ENCODE results near the gene ZNF593.
A peak's percentile ranks its signal among the peaks of the same experiment; 100 is the strongest.

The ZNF593 gene

DNA sequence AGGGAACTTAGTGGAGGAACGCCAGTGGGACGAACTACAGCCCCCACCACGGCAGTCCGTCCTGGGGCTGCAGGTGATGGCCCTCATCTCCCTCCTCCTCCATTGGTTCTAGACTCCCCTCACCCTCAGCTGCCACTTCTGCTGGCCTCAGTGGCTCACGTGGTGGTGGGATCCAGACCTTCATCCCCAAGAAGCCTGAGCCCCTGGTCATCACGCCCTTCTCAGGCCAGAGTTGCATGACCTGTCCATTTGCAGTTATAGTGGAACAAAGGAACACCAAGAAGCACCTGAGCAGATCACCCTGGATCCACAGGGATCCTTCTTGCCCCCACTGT lies 23.8 kb upstream of the ZNF593 start:
- no peak overlapping the region for H3K4me3 ChIP-seq (ENCODE audit: low read depth, low read length)

DNA sequence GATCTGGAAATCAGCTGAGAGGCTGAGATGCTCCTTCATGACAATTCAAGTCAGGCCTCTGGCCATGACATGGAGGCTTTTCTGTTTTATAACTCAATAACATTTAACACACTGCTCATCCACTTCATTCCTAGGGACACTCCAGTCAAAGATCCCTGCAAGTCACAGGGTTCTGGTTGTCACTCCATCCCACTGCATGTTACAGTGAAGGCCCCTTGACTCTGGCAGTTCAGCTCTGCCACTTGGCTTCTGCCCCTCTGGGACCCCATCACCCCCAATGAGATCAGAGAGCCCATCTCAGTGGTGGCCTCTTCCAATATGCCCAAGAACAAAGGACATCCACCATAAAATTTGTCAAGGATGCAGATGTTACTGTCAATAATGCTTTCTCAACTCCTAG lies 20.8 kb upstream of the ZNF593 start:
- H3K4me3 ChIP-seq (ENCODE audit: low read depth, low read length) = no peak overlapping the region

DNA sequence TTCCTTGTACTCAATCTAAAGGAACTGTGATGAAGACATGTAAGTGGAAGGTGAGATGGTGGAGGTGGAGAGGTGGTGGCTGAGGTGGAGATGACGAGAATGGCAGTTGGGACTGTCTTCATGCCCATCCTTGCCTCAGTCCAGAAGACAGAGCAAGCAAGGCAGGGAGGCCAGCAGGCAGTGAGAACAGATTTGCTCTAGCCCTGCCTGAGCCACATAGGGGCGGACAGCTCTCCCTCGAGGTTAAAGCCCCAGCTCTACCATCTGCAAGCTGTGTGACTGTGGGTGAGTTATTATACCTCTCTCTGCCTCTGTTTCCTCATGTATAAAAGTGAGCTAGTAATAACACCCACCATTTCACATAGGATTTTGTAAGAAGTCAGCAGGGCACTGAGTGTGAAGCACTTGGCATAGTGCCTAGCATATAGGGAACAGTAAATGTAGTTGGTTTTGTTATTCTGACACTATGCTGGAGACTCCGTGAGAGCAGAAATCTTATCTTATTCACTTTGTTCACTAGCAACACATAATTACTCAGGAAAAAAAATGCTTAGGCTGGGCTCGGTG lies 15.7 kb upstream of the ZNF593 start:
- H3K4me3 ChIP-seq (ENCODE audit: low read depth, low read length) = no peak overlapping the region

DNA sequence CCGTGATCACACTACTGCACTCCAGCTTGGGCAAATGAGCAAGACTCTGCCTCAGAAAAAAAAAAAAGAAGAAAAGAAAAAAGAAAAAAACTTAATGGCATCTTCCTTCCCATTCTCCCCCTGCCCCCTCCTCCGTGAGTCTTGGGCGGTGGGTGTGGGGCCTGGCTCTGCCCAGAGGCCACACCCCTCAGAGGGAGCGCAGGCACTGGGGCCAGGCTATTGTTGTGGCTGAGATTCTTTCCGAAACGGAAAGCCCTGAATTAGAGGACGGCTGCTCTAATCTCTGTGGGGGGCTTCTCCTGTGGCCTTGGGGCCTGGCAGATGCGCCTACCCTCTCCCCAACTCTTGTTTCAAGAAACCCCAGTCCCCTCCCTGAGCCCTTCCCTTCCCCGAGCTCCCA lies 15.0 kb upstream of the ZNF593 start:
- no peak overlapping the region for H3K4me3 ChIP-seq (ENCODE audit: low read depth, low read length)

DNA sequence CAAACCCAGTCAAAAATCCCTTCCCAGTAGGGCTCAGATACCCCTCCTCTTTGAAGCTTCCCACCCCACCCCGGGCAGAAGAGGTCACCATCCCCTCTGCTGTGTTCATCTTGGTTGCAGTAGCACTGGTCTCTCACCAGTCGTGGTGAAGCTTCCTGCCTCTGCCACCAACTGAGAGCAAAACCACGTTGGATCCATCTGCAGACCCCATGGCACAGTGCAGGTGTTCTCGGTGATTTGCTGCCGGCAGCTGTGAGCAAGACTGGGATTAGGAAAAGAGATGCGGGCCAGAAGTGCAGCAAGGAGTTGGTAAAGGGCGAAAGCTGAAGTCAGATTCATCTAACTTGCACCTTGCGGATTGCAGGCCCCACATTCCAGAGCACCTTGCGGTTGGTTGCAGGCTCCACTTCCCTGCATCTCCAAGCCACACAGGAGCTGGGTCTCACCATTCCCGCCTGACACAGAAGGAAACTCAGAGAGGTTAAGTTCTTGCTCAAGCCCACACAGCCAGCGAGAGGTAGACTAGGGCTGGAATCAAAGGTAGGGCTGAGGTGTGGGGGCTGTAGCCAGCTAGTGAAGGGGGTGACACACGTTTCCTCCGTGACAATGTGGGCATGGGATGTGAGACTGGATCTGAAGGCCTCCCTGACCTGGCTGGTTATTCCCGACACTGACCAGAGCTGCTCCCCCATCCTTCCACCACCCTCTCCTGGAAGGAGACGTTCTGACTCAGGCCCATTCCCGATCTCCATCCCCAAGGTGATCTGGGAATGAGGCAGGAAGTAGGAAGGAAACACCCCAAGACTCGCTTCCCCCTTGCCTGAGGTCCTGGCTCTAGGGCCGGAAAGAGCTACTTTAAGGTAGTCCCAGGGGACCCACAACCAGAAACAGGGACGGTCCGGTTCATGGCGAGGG lies 14.1 kb upstream of the ZNF593 start:
- no peak overlapping the region for H3K4me3 ChIP-seq (ENCODE audit: low read depth, low read length)

DNA sequence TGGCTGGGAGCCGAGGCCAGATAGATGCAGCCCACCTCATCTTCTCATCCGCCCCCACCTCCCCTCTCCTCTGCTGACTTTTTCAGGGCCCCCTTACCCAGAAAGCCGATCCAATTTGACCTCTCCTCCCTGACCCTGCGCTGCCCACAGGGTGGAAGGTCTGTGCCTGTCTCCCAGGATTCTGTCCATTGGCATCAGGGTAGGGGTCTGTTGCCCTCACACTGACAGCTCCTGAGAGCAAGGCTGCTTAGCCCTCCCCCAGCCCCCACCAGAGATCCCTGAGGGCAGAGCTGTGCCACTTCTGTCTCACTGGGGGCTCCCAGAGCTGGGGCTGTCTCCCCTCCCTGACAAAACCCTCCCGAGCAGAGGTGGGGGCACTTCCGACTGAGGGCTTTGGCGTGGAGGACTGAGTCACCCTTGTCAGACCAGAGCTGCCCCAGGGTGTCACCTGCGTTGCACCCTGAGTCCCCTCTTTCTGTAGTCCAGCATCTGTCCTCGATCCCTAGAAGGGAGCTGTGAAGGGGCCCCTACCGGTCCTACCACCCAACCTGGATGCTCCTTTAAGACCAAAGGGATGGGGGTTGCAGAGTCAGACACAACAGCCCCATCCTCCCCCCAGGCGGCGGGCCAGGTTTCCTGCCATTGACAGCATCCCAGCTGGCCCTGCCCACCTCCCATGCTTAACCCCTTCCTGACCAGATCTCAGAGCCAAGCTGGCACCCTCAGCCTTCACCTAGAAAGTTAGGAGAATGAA lies 13.2 kb upstream of the ZNF593 start:
- no peak overlapping the region for H3K4me3 ChIP-seq (ENCODE audit: low read depth, low read length)

DNA sequence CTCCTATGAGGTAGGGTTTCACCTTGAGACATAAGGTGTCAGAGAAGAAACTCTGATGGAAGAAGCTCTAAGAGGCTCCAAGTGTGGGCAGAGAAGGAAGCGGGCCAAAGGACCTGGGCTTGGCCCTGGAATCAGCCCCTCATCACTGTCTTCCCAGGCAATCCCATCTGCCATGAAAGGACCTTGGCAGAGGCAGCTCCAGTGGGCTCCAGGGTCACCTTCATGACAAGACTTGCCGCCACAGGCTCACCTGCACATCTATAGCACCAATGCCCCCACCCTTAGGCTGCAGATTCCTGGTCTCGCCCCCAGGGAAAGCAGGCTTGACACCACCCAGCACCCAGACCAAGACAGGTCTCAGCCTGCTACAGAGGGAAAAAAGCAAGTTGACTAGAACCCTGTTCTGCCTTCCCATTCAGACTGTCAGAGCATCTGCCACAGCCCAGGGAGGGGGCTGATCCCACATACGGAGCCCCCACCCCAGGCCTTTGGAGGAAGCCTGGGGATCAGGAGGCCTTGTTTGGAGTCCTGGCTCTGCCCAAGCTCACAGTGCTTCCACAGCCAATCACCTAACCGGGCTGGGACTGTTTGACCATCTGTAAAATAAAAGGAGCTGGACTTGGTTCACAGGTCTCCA lies 11.3 kb upstream of the ZNF593 start:
- no peak overlapping the region for H3K4me3 ChIP-seq (ENCODE audit: low read depth, low read length)

DNA sequence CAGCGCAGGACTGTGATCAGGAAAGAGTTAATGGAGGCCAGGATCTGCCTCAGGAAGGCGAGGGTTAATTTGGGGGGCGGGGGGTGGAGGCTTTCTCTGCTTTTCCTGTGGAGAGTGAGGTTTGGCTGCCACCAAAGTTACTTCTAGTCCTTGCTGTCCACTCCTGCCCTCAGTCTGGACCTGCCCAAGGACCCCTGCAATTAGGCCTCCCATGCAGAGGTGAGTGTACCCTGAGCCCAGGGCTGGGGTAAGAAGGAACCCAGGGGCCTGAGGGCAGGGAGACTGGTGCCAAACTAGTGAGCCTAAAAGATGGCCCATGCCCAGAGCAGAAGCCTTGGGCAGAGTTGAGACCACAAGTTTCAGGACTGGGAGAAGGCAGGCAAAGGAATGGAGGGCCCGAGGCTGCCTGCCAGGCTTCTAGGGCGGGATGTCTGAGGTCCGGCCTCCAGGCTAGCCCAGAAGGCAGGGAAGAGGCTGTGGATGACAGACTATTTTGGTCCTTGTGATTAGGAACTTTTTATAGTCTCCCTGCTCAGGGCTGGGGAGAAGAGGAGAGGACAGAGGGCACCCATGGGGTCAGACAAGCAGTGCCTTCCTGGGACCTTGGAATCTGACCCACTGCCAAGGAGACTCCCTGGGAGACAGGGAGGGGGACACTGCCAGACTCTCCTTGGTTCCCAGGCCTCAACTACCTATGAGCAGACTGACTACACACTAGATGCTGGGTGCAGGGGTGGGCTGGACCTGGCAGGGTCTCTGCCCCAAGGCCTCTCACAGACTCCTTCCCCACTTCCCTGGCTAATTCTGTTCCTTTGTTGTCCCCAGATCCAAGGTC lies 10.6 kb upstream of the ZNF593 start, which contains the start of gene FAM110D:
Gene FAM110D, plus strand, starts transcription at position 172 of the 835 bp plus-strand sequence. CDS start 2,213 bp downstream, outside the sequence.
- H3K4me3 ChIP-seq (ENCODE audit: low read depth, low read length) = no peak within 1 kb of the TSS

DNA sequence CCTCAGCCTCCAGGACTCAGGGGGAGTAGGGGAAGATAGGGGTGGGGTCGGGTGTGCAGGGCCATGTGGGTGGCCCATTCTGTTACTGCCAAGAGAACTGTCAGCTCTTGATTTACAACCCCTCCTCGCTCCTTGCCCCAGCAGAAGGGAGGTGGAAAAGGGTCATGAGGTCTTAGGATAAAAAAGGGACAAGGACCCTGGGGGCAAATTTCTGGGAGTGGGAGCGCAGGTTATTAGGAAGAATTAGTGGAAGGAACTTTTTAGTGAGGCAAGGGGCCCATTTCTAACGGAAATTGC lies 10.0 kb upstream of the ZNF593 start:
- H3K4me3 ChIP-seq (ENCODE audit: low read depth, low read length) = no peak overlapping the region

DNA sequence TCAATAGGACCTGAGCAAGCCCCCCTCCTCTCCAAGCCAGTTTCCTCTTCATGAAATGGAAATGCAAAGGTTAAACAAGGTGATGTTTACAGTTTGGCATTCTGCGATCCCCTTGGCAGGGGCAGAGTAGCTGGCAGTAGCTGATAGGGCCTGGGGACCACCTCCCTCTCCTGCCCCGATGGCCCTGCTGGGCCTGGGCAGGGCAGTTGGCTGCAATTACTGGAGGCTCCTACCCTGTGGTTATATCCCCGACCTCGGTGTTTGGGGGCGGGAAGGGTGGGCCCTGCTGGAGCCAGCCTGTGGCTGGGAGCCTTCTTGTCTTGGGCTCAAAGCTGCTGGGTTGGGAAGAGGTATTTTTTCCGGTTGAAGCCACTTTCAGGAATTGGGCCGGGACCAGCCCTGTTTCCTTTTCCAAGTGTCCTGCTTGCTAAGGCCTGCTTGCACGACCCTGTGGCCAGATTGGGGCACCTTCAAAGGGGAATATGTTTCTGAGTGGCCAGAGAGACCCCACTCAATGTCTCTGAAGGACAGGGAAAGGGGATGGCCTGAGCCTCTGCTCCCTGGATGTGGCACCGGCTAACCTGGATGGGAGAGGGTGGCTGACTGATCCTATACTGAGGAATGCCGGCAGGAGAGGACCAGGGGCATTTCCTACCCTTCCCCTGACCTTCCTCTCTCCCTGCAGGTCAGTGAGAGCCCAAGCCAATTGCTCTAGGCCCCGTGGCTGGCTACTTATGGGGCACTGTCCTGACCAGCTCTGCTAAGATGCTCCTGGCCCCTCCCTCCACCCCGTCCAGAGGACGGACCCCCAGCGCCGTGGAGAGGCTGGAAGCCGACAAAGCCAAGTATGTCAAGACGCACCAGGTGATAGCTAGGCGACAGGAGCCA lies 8.9 kb upstream of the ZNF593 start:
- no peak overlapping the region for H3K4me3 ChIP-seq (ENCODE audit: low read depth, low read length)

DNA sequence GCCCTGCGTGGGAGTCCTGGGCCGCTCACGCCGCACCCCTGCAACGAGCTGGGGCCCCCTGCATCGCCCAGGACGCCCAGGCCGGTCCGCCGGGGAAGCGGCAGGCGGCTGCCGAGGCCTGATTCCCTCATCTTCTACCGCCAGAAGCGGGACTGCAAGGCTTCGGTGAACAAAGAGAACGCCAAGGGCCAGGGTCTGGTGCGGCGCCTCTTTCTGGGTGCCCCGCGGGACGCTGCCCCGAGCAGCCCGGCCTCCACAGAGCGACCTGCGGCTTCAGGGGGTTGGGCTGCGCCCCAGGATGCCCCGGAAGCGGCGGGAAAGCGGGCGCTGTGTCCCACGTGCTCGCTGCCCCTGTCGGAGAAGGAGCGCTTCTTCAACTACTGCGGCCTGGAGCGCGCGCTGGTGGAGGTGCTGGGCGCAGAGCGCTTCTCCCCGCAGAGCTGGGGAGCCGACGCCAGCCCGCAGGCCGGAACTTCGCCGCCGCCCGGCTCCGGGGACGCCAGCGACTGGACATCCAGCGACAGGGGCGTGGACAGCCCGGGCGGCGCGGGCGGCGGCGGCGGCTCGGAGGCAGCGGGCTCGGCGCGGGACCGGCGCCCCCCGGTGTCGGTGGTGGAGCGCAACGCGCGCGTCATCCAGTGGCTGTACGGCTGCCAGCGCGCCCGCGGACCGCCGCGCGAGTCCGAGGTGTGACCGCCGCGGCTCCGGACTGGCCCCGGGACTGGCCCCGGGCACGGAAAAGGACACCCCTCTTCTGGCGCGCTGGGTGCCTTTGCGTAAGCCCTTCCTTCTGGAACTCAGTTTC lies 8.1 kb upstream of the ZNF593 start:
- H3K4me3 ChIP-seq (ENCODE audit: low read depth, low read length) = peak overlapping the region; percentile 27

DNA sequence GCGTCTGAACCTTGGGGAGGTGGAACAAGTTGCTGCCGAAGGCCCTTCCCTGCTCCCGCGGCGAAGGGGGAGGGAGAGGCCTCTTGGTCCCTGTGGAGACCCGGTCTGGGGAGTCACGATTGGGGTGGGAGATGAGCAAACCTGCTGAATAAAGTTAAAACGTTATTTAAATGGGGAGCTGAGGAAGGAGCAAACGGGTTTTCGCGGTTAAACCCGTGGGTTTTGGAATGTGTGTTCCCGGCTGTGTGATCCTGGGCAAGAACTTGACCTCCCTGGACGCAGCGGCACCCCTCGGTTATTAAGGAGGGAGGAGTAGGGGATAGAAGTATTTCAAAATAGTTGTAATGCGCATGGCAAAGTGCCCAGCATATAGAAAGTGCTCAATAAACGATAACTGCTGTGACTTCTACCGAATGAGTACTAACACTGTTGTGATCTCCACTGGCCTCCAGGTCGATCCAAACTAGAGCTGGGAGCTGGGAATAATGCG lies 7.4 kb upstream of the ZNF593 start:
- peak overlapping the region; percentile 27 for H3K4me3 ChIP-seq (ENCODE audit: low read depth, low read length)

DNA sequence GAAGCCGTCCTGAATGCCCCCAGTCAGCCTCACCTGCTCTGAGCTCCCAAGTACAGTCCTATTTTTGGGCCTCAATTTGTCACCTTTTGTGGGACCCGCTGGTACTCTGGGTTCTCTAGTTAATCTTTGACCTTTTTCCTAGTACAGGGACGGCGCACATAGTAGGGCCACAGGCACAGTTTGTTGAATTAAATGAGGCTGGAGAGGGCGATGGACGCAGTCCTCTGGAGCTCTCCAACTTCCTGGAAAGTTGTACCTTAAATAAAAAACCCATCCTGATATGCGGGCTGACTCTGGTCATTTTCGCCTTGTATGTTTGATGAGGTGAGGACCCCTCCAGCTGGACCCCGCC lies 6.0 kb upstream of the ZNF593 start:
- H3K4me3 ChIP-seq (ENCODE audit: low read depth, low read length) = no peak overlapping the region

DNA sequence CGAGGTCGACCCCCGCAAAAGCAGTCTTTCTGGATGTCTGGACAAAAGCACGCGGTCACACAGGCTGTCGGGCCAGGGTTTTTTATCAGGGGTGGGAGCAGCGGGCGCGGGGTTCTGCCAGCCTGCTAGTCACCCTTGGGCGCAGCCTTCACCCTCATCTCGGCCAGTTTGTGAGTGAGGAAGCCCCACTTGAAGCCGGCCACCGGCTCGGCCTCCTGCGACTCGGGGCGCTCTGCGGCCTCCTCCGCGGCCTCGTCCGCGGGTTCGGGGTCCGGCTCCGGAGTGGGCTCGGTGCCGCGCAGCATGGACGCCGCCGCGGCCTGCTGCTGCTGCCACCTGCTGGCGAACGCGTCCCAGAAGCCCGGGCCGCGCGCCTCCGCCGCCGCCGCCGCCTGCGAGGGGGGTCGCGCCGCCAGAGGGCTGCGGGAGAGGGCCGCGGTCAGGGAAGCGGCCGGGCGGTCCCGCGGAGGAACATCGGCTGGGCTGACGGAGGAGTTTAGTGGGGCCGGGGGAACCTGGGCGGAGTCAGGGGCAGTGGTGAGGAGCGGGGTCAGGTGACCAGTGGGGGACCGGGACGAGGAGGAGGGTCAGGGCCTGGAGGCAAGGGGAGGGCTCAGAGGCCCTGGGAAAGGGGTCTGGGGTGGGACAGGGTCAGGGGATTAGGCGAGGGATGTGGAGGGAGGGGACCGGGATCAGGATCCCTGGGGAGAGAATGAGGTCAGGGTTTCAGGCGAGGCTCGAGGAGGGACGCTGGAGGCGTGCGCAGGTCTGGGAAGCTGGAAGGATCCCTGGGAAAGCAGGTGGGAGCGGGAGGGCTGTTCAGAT lies 5.5 kb upstream of the ZNF593 start:
- H3K4me3 ChIP-seq (ENCODE audit: low read depth, low read length) = peak overlapping the region; percentile 39

DNA sequence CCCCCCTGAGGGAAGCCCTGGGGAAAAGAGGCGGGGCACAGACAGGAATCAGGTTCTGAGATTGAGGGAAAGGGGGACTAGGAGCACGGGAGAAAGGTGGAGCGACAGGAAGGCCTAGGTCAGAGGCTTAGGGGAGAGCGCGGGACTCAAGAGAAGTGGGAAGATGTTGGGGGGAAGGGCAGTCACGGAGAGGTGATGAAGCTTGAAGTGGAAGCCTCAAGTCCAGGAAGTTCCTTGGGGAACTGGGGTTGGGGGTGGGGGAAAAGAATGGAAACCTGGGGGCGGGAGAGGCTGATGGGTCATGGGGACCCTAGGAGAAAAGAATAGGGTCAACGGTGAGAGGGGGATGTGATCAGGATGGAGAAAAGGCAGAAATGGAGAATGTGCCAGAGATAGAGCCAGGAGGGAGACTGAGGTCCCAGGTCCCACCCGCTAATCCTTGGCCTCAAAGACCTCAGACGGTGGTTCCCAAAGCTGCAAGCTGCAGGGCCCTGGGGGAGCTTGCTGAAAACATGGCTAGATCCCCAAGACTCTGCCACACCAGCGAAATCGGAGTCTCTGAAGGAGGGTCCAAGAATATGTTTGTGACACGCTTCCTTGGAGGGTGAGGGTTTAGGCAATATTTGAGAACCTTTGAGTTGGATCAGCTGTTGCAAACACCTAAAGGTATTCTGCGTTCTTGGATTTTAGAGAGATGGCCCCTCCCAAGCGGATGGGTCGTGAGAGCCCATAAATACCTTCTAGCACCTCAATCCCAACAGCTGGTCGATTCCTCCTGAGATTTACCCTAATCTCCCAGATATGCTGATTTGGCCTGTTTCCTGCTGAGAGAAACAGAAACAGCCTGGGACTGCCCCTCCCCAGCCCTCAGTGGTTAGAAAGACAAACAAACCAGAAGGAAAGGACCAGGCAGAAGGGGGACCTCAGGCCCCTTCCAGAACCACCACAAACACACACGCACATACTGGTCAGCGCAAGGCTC lies 4.6 kb upstream of the ZNF593 start:
- peak overlapping the region; percentile 39 for H3K4me3 ChIP-seq (ENCODE audit: low read depth, low read length)

DNA sequence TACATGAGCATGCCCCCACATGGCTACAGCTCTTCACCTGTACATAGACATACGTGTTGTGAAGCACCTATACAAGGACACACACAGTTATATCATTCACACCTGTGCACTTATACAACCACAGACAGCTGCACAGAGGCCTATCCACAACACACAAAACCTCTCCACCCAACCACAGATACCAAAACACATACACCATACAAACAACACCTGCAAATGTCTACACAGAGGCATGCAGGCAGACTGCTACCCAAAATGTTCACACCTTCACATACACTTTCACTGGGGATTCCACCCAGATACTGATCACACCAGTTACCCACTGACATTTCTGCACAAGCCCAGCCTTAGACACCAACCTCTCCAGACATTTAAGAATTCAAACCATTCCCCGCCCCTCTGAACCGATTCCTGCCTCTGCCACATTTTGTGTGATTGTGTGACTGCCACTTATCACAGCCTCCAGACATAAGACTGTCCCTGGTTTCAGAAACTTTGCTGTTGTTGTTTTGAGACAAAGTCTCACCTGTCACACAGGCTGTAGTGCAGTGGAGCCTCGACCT lies 2.9 kb upstream of the ZNF593 start:
- no peak overlapping the region for H3K4me3 ChIP-seq (ENCODE audit: low read depth, low read length)
